ENCODE data around the gene GABBR2. TPM values are rescaled to one million over a fixed set of nuclear protein-coding genes. Genes with fewer than 3 reads are reported as not detected.

The GABBR2 gene
- total RNA-seq, 2 donors from 2014 or later: not detected

- no peak for ATAC-seq
- Histone ChIP-seq H3K4me3 (no peak overlapping the region), H3K27ac (no peak overlapping the region), H3K9me3 (no peaks in the 10 kb centered on the region), H3K36me3 (replicated peaks in 1 of 2; ENCODE audit: insufficient read depth in 1 of 2, low read depth in 2 of 2) (no peaks in the 10 kb centered on the region), H3K4me1 (no peaks in the 10 kb centered on the region), H3K27me3 (no peaks in the 10 kb centered on the region)
- no peak for DNase-seq
- TF ChIP-seq CTCF (IDR thresholded peaks at IDR 0.05) (no peak), POLR2A (IDR thresholded peaks at IDR 0.05) (no peak)
- intact Hi-C loops (cut with DNase I): no loop called here
- WGBS, 2 donors: 82 to 86% methylated on average over 12 to 17 of the region's 17 CpGs
Observed at GRCh38 chr9:98318041-98318790, 390.5 kb downstream of the GABBR2 start.

GRCh38 chr9:98317134-98317857 is 391.4 kb downstream of the GABBR2 start:
- no peaks in the 10 kb centered on the region for H3K9me3 ChIP-seq
- DNase-seq: no peak
- ATAC-seq: no peak
- H3K27me3 ChIP-seq: no peaks in the 10 kb centered on the region
- H3K4me1 ChIP-seq: no peaks in the 10 kb centered on the region
- intact Hi-C loops (cut with DNase I): no loop called here
- no peaks in the 10 kb centered on the region for H3K36me3 ChIP-seq (replicated peaks in 1 of 2; ENCODE audit: insufficient read depth in 1 of 2, low read depth in 2 of 2)
- H3K4me3 ChIP-seq: no peak overlapping the region
- WGBS, 2 donors: 80 to 82% methylated on average over 13 to 14 of the region's 14 CpGs
- H3K27ac ChIP-seq: no peak overlapping the region
- TF ChIP-seq POLR2A (IDR thresholded peaks at IDR 0.05) (no peak), CTCF (IDR thresholded peaks at IDR 0.05) (no peak)

- intact Hi-C loops (cut with DNase I): no loop called here
- H3K9me3 ChIP-seq: no peaks in the 10 kb centered on the region
- TF ChIP-seq CTCF (IDR thresholded peaks at IDR 0.05) (no peak), POLR2A (IDR thresholded peaks at IDR 0.05) (no peak)
- no peak overlapping the region for H3K27ac ChIP-seq
- H3K36me3 ChIP-seq (replicated peaks in 1 of 2; ENCODE audit: insufficient read depth in 1 of 2, low read depth in 2 of 2): no peaks in the 10 kb centered on the region
- H3K4me3 ChIP-seq: no peak overlapping the region
- H3K27me3 ChIP-seq: no peaks in the 10 kb centered on the region
- no peak for DNase-seq
- no peaks in the 10 kb centered on the region for H3K4me1 ChIP-seq
- no peak for ATAC-seq
- WGBS, 2 donors: 75 to 81% methylated on average over 9 of the region's 9 CpGs
Observed at GRCh38 chr9:98316445-98317133, 392.1 kb downstream of the GABBR2 start.

GRCh38 chr9:98315551-98316060 is 393.1 kb downstream of the GABBR2 start:
- no peaks in the 10 kb centered on the region for H3K9me3 ChIP-seq
- ATAC-seq: peak; percentile 78
- 29 to 37% methylated on average over 8 to 9 of the region's 9 CpGs for whole genome bisulfite sequencing, 2 donors
- H3K36me3 ChIP-seq (replicated peaks in 1 of 2; ENCODE audit: insufficient read depth in 1 of 2, low read depth in 2 of 2): no peaks in the 10 kb centered on the region
- DNase-seq: peak; percentile 76 to 90 (median 84)
- TF ChIP-seq CTCF (IDR thresholded peaks at IDR 0.05) (peak; percentile 75 to 93 (median 90)), POLR2A (IDR thresholded peaks at IDR 0.05) (no peak)
- intact Hi-C loops (cut with DNase I): no loop called here
- no peak overlapping the region for H3K27ac ChIP-seq
- H3K27me3 ChIP-seq: no peaks in the 10 kb centered on the region
- no peaks in the 10 kb centered on the region for H3K4me1 ChIP-seq
- H3K4me3 ChIP-seq: no peak overlapping the region
